H9 (cell line): ENCODE results near the gene PTCD2. TPM values are rescaled to one million over a fixed set of nuclear protein-coding genes. Genes with fewer than 3 reads are reported as not detected.

Experiments
- DNase-seq: peaks from one replicate; pipeline ENCODE4 v3.0.0-alpha.2; 2017
- H2AFZ ChIP-seq: one replicate; pipeline ENCODE4 v1.6.1; 2013; ENCODE audit warnings: mild to moderate bottlenecking, low read length, control low read depth, moderate library complexity
- H2AK5ac ChIP-seq: 2 replicates; pipeline ENCODE4 v1.6.1; 2013; ENCODE audit warnings: low read length, control low read depth, mixed read lengths; ENCODE audit not compliant: insufficient read length
- H2BK120ac ChIP-seq: one replicate; pipeline ENCODE4 v1.6.1; 2013; ENCODE audit warnings: low read depth, mild to moderate bottlenecking, low read length, control low read depth, inconsistent platforms; ENCODE audit not compliant: poor library complexity, severe bottlenecking
- H2BK12ac ChIP-seq: 2 replicates; pipeline ENCODE4 v1.6.1; 2013; ENCODE audit warnings: low read length, control low read depth, mixed read lengths, low read depth; ENCODE audit not compliant: insufficient read length
- H2BK15ac ChIP-seq: 2 replicates; pipeline ENCODE4 v1.6.1; 2013; ENCODE audit warnings: low read depth, low read length, control low read depth
- H2BK20ac ChIP-seq: one replicate; pipeline ENCODE4 v1.6.1; 2013; ENCODE audit warnings: low read depth, mild to moderate bottlenecking, low read length, control low read depth, inconsistent platforms; ENCODE audit not compliant: poor library complexity, severe bottlenecking
- H2BK5ac ChIP-seq: 2 replicates; pipeline ENCODE4 v1.6.1; 2013; ENCODE audit warnings: low read length, control low read depth, mixed read lengths; ENCODE audit not compliant: insufficient read length
- H3K14ac ChIP-seq: 2 replicates; pipeline ENCODE4 v1.6.1; 2013; ENCODE audit warnings: low read length, control low read depth; ENCODE audit not compliant: insufficient read depth
- H3K18ac ChIP-seq: 2 replicates; pipeline ENCODE4 v1.6.1; 2013; ENCODE audit warnings: low read depth, mild to moderate bottlenecking, mixed read lengths, low read length, control low read depth; ENCODE audit not compliant: insufficient read length
- H3K23ac ChIP-seq: 2 replicates; pipeline ENCODE4 v1.6.1; 2013; ENCODE audit warnings: low read length, control low read depth, mixed read lengths, low read depth; ENCODE audit not compliant: insufficient read length
- H3K23me2 ChIP-seq: 2 replicates; pipeline ENCODE4 v1.6.1; 2013; ENCODE audit warnings: low read depth, mild to moderate bottlenecking, mixed read lengths, low read length, control low read depth; ENCODE audit not compliant: insufficient read length, poor library complexity, severe bottlenecking
- H3K27ac ChIP-seq: 2 replicates; pipeline ENCODE4 v1.5.1; 2013; ENCODE audit warnings: low read length, control low read depth, mixed read lengths, low read depth; ENCODE audit not compliant: insufficient read length
- H3K27me3 ChIP-seq: 2 replicates; pipeline ENCODE4 v1.6.1; 2013; ENCODE audit warnings: low read length, control low read depth, inconsistent platforms; ENCODE audit not compliant: insufficient read depth
- H3K4ac ChIP-seq: 2 replicates; pipeline ENCODE4 v1.6.1; 2013; ENCODE audit warnings: low read depth, mild to moderate bottlenecking, control low read depth, inconsistent platforms, low read length, moderate library complexity
- H3K4me1 ChIP-seq: 2 replicates; pipeline ENCODE4 v1.6.1; 2013; ENCODE audit warnings: low read length, control low read depth, inconsistent platforms; ENCODE audit not compliant: insufficient read depth
- H3K4me2 ChIP-seq: 2 replicates; pipeline ENCODE4 v1.6.1; 2013; ENCODE audit warnings: low read length, control low read depth, mixed read lengths; ENCODE audit not compliant: insufficient read length, insufficient read depth
- H3K56ac ChIP-seq: 2 replicates; pipeline ENCODE4 v1.6.1; 2013; ENCODE audit warnings: low read depth, mild to moderate bottlenecking, mixed read lengths, low read length, control low read depth; ENCODE audit not compliant: insufficient read length
- H3K79me1 ChIP-seq: 2 replicates; pipeline ENCODE4 v1.6.1; 2013; ENCODE audit warnings: low read depth, mild to moderate bottlenecking, moderate library complexity, low read length, control low read depth, inconsistent platforms; ENCODE audit not compliant: insufficient read depth, poor library complexity, severe bottlenecking
- H3K79me2 ChIP-seq: 2 replicates; pipeline ENCODE4 v1.6.1; 2013; ENCODE audit warnings: low read length, control low read depth, inconsistent platforms; ENCODE audit not compliant: insufficient read depth
- H3K9ac ChIP-seq: 2 replicates; pipeline ENCODE4 v1.6.1; 2013; ENCODE audit warnings: low read length, control low read depth, mixed read lengths; ENCODE audit not compliant: insufficient read length; ENCODE audit errors: extremely low read depth
- H3K9me3 ChIP-seq: one replicate; pipeline ENCODE4 v1.6.1; 2013; ENCODE audit warnings: low read depth, low read length, inconsistent platforms; ENCODE audit not compliant: control insufficient read depth
- H3T11ph ChIP-seq: one replicate; pipeline ENCODE4 v1.6.1; 2013; ENCODE audit warnings: mild to moderate bottlenecking, low read length, control low read depth, inconsistent platforms
- H4K20me1 ChIP-seq: one replicate; pipeline ENCODE4 v1.6.1; 2013; ENCODE audit not compliant: control insufficient read depth, insufficient read length, insufficient read depth
- H4K5ac ChIP-seq: 2 replicates; pipeline ENCODE4 v1.6.1; 2013; ENCODE audit warnings: low read depth, mild to moderate bottlenecking, mixed read lengths, low read length, control low read depth; ENCODE audit not compliant: insufficient read length
- H4K8ac ChIP-seq: replicated peaks from 2 replicates; pipeline ENCODE4 v1.6.1; 2013; ENCODE audit warnings: low read length, control low read depth, mixed read lengths, low read depth; ENCODE audit not compliant: insufficient read length
- H4K91ac ChIP-seq: 2 replicates; pipeline ENCODE4 v1.6.1; 2013; ENCODE audit warnings: low read depth, mild to moderate bottlenecking, moderate library complexity, mixed read lengths, low read length, control low read depth; ENCODE audit not compliant: insufficient read length
- H3K27ac Mint-ChIP-seq, 3 experiments: 2 replicates in 2 of 3; 3 replicates in 1 of 3; pipeline ENCODE4 v1.8.0; 2020 to 2021; ENCODE audit warnings: mixed read lengths in 3 of 3, mild to moderate bottlenecking in 1 of 3, moderate library complexity in 1 of 3
- H3K27me3 Mint-ChIP-seq: 2 replicates; pipeline ENCODE4 v1.8.0; 2021; ENCODE audit warnings: low read depth, mild to moderate bottlenecking, moderate library complexity, mixed read lengths
- H3K36me3 Mint-ChIP-seq, 3 experiments: 2 replicates in 2 of 3; 3 replicates in 1 of 3; pipeline ENCODE4 v1.8.0; 2020 to 2021; ENCODE audit warnings: low read depth in 3 of 3, mixed read lengths in 3 of 3; ENCODE audit not compliant: insufficient read depth in 1 of 3
- H3K4me1 Mint-ChIP-seq, 2 experiments: 2 replicates each; pipeline ENCODE4 v1.8.0; 2020; ENCODE audit warnings: mixed read lengths in 2 of 2
- H3K4me3 Mint-ChIP-seq, 2 experiments: 2 replicates in 1 of 2; 3 replicates in 1 of 2; pipeline ENCODE4 v1.8.0; 2020 to 2021; ENCODE audit warnings: mild to moderate bottlenecking in 2 of 2, mixed read lengths in 2 of 2, moderate library complexity in 1 of 2
- H3K9me3 Mint-ChIP-seq, 2 experiments: 2 replicates in 1 of 2; 3 replicates in 1 of 2; pipeline ENCODE4 v1.8.0; 2020; ENCODE audit warnings: mild to moderate bottlenecking in 2 of 2, mixed read lengths in 2 of 2, moderate library complexity in 1 of 2
- CTCF ChIP-seq: fragments of 200-600 bp; sonication (generic); conservative IDR thresholded peaks from 3 replicates; pipeline ENCODE4 v1.8.0; 2021; ENCODE audit warnings: antibody characterized with exemption, mild to moderate bottlenecking
- WGBS: extraction: QIAGEN DNeasy Blood & Tissue Kit; methylation state at CpG from one replicate; pipeline ENCODE4 v1.1.7; 2013; ENCODE audit warnings: missing lambda C conversion rate, low lambda C conversion rate, mixed read lengths; ENCODE audit not compliant: insufficient read length; ENCODE audit errors: extremely low coverage; 5-methylcytosine and 5-hydroxymethylcytosine counted together
- total RNA-seq: library from RNA; stranded (reverse); gene quantifications from 2 replicates; pipeline ENCODE4 v1.2.1, GENCODE V29; 2021

PTCD2 gene
- total RNA-seq, 1 experiment from 2014 or later: 12.7 TPM

- no peak overlapping the region for H3K18ac ChIP-seq
- no peaks in the 10 kb centered on the region for H3K4me1 ChIP-seq
- H4K20me1 ChIP-seq: no peaks in the 10 kb centered on the region
- H3K27me3 ChIP-seq: no peaks in the 10 kb centered on the region
- no peak overlapping the region for H2BK5ac ChIP-seq
- H3K9ac ChIP-seq: no peak overlapping the region
- no peak for TF ChIP-seq CTCF
- no peak overlapping the region for H2BK120ac ChIP-seq
- peaks cover 16 to 29% (median 17%) of the 10 kb centered on the region in 3 experiments for H3K36me3 Mint-ChIP-seq
- no peak overlapping the region for H3K14ac ChIP-seq
- no peak overlapping the region for H3K4ac ChIP-seq
- no peaks in the 10 kb centered on the region for H3K23me2 ChIP-seq
- H2BK15ac ChIP-seq: no peak overlapping the region
- no peak overlapping the region for H3T11ph ChIP-seq
- no peak overlapping the region for H3K4me3 Mint-ChIP-seq
- no peaks in the 10 kb centered on the region for H3K9me3 ChIP-seq
- no peaks in the 10 kb centered on the region for H3K27me3 Mint-ChIP-seq
- no peak overlapping the region for H3K4me2 ChIP-seq
- H4K91ac ChIP-seq: no peak overlapping the region
- no peaks in the 10 kb centered on the region for H3K79me1 ChIP-seq
- no peak overlapping the region for H4K8ac ChIP-seq
- no peak overlapping the region for H3K27ac ChIP-seq
- H3K4me1 Mint-ChIP-seq: peaks cover 0 to under 1% of the 10 kb centered on the region in 2 experiments; a peak in 1 of 4 replicates
- no peak overlapping the region for H3K23ac ChIP-seq
- WGBS: no CpG with 5 or more reads among the region's 1 CpG
- H4K5ac ChIP-seq: no peak overlapping the region
- peaks cover 0 to 5% of the 10 kb centered on the region in 2 experiments; a peak in 2 of 5 replicates for H3K9me3 Mint-ChIP-seq
- no peak overlapping the region for H3K56ac ChIP-seq
- no peak overlapping the region for H2AFZ ChIP-seq
- DNase-seq: no peak
- no peak overlapping the region for H2BK12ac ChIP-seq
- no peaks in the 10 kb centered on the region for H3K79me2 ChIP-seq
- no peak overlapping the region for H2AK5ac ChIP-seq
- H2BK20ac ChIP-seq: no peak overlapping the region
- H3K27ac Mint-ChIP-seq: peak overlapping the region in 1 of 3 experiments; percentile 23; a peak in 1 of 7 replicates
These were observed 38.8 kb upstream of the PTCD2 start for GRCh38 chr5:72281430-72281763.
